Neural progenitor cell (in vitro differentiated cells): Measurements from ENCODE around the gene TMEM119.

Source experiments
- EZH2 ChIP-seq: fragments of 200-600 bp; sonication (generic); IDR thresholded peaks from 2 replicates; pipeline ENCODE4 v1.6.1; 2017; ENCODE audit warnings: antibody characterized with exemption, mild to moderate bottlenecking, moderate library complexity
- TF ChIP-seq, protein P1 (sequence below): fragments of 200-600 bp; sonication (generic); IDR thresholded peaks from 2 replicates; pipeline ENCODE4 v1.5.1; 2017; ENCODE audit warnings: antibody characterized with exemption, mild to moderate bottlenecking

DNA sequence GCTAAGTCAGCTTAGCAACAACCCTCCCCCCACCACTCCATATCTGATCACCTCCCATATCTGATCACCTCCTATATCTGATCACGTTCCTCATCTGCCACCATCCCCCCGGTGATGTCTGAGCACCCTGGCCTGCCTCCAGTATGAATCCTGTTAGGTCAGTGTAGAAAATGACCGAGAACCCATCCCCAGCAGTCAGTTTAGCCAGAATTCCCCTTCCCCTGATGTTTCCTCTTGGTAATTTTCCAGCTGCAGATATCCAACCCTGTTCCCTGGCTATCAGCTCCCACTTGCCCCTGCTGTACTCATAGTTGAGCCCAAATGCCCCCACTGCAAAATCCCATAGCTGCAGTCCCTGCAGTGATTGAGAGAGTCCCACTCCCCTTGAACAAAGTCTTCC is 23.3 kb upstream of the TMEM119 start:
- TF ChIP-seq, protein P1, sequence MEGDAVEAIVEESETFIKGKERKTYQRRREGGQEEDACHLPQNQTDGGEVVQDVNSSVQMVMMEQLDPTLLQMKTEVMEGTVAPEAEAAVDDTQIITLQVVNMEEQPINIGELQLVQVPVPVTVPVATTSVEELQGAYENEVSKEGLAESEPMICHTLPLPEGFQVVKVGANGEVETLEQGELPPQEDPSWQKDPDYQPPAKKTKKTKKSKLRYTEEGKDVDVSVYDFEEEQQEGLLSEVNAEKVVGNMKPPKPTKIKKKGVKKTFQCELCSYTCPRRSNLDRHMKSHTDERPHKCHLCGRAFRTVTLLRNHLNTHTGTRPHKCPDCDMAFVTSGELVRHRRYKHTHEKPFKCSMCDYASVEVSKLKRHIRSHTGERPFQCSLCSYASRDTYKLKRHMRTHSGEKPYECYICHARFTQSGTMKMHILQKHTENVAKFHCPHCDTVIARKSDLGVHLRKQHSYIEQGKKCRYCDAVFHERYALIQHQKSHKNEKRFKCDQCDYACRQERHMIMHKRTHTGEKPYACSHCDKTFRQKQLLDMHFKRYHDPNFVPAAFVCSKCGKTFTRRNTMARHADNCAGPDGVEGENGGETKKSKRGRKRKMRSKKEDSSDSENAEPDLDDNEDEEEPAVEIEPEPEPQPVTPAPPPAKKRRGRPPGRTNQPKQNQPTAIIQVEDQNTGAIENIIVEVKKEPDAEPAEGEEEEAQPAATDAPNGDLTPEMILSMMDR: no peak
- TF ChIP-seq EZH2: no peak
